Occipital lobe (tissue), 2 donors: ENCODE results near the gene TAF1C. TPM values are rescaled to one million over a fixed set of nuclear protein-coding genes. Genes with fewer than 3 reads are reported as not detected.
"Not testable (repeated sequence)": the region's sequence is repeated elsewhere in the genome, so short reads cannot be mapped to it uniquely, and the experiment has no call there.

ENCODE experiments used
- DNase-seq: peaks from one replicate; lab custom pipeline; 2025; lab: John Stamatoyannopoulos, UW
- total RNA-seq: library from RNA; depleted of rRNA; stranded (reverse); fragments of >200 nt; gene quantifications from one replicate; pipeline ENCODE4 v1.2.3, GENCODE V29; 2014

TAF1C gene
- total RNA-seq, 1 donor from 2014 or later, result 14.3 TPM

DNA sequence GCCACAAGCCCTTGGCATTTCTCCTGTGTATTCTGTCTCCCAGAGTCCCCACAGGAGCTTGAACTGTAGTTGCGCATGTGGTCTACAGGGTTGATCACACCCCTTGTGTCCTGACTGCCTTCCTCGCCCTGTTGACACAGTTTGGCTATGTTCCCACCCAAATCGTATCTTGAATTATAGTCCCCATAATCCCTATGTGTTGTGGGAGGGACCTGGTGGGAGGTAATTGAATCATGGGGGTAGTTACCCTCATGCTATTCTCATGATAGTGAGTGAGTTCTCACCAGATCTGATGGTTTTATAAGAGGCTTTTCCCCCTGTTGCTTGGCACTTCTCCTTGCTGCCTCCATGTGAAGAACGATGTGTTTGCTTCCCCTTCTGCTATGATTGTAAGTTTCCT, 25.3 kb upstream of the TAF1C start:
- no peak for DNase-seq

DNA sequence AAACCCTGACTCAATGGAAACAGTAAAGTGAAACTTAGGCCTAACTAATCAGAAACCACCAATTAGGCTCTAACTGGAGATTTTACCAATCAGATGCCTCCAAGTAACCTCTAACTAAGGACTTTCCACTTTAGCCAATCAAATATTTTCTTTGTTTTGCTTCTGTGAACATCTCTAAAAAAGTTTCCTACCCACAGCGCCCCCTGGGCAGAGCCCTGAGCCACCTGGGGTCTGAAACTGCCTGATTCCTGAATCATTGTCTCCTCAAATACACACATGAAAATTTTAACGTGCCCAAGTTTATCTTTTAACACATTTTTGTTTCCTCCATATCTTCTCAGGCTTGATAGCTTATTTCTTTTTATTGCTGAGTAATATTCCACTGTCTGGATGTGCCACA, 23.1 kb upstream of the TAF1C start:
- DNase-seq, result no peak

DNA sequence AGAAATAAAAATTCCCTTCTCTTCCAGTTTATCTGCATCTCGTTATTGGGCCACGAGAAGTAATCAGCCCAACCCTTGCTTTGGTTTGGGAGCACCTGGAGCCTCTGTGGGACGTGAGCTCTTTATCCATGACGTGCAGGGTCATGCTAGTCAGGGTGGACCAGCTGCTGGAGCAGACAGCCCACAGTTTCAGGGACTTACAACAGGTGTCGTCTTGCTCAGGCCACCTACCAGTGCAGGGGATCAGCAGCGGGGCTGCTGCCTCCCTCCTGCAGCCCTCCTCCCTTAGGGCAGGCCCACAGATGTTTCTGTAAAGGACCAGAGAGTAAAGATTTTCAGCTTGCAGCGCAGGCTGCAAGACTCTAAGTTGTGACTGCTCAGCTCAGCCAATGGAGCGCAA, 21.0 kb upstream of the TAF1C start:
- no peak for DNase-seq

DNA sequence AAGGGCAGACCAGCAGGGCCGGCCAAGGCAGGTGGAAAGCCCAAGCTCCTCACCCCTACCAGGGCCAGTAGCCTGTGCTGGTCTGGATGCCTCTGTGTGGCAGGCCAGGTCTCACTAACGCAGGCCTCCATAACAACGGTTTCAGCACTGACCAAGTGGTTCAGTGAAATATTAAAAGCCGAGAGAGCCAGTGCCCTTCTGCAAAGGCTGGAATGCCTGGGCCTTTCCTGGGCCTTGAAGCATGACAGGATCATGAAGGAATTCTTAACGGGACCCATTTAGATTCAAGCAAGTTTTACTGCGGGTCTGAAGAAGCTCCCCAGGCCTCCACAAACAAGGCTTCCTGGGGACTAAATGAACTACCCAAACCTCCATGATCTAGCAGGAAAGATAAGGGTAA, 20.4 kb upstream of the TAF1C start:
- no peak for DNase-seq

DNA sequence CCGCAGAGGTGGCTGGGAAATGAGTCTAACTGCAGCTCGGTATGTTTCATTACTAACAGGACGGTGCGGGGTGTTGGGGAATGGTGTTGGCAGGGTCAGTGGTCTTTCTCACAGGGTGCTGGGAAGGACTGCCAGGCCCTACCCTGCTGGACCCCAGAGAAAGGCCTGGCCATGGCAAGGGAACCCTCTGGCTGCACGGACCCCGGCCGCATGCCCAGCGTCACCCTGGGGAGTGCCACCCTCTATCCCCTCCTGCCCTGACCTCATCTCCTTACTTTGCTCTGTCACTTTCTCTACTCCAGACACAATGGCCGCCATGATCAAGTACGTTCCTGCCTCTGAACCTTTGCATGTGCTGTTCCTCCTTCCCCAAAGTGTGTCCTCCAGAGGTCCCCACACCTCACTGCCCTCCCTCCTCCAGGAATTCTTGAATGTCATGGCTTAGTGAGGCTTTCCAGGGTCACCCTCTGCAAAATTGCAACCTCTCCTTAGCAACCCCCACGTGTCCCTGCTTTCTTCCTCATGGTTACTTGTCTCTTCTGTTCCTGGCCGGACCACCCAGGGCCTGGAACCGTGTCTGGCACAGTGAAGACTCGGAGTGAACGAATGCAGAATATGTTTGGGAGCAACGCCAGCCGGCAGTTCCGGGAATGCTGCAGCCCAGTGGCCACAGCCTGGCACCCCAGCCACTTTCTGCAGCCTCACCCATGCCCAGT, 19.3 kb upstream of the TAF1C start:
- no peak for DNase-seq

DNA sequence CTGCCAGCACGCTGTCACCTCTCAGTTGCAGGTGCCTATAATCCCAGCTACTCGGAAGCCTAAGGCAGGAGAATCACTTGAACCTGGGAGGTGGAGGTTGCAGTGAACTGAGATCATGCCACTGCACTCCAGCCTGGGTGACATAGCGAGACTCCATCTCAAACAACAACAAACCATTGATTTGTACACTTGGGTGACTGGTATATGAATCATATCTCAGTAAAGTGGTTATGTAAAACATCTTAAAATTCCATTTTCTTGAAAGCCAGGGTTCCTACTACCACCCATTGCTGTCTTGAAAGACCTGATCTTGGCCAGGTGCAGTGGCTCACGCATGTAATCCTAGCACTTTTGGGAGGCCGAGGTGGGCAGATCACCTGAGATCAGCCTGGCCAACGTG, 18.3 kb upstream of the TAF1C start:
- not testable (repeated sequence) for DNase-seq

DNA sequence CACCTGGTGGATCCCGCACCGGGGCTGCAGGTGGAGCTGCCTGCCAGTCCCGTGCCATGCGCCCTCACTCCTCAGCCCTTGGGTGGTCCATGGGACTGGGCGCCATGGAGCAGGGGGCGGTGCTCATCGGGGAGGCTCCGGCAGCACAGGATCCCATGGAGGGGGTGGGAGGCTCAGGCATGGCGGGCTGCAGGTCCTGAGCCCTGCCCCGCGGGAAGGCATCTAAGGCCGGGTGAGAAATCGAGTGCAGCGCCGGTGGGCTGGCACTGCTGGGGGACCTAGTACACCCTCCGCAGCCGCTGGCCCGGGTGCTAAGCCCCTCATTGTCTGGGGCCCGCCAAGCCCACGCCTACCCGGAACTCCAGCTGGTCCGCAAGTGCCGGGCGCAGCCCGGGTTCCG, 17.7 kb upstream of the TAF1C start:
- DNase-seq, result not testable (repeated sequence)

DNA sequence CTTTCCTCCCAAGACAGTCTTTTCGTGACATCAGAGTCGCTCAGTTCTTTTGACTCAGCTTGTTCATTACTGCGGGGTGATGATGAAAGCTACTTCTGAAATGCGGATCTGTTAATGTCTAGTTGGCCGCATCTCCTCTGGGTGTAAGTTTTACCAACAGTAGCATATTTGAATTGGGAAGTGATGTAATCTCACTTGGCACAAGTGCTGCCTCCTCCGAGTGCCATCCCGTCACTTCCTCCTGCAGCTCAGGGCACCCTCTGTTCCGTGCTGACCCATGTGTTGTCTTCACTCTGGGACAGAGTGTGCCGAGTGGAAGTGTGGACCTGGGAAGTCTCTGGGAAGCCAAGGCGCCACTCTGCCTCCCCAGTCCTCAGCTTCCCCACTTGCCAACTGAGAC, 13.0 kb upstream of the TAF1C start:
- no peak for DNase-seq

DNA sequence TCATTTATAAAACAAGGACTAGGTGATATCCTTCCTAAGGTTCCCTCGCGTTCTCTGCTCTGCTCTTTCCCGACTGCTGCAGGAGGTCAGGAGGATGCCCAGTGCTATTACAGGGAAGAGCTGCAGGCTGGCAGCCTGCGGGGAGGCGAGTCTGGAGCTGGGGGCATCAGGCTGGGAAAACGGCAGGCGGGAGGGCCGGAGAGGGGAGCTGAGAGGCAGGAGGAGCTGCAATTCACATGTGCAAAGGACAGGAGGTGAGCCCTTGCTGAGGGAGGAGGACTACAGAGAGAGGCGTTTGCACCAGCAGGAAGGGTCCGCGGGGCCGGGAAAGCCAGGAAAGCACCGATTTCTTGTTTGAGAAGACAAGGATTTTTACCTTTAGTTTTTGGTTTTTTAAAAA, 12.2 kb upstream of the TAF1C start:
- DNase-seq, result no peak

DNA sequence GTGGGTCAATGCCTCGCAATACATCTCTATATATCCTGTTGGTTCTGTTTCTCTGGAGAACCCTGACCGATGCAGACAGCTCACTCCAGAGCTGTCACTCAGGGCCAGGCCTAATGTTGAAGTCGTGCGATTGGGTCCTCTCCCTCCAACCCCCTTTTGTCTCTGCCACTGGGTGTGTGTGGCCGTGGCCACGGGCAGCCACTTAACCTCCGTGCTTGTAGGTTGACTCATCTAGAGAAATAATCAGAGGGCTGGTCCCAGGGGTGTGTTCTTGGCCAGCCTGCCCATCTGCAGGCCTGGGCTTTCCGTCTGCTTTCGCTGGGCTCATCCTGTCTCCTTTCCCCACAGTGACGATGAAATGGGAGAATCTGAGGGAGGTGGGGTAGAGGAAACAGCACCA, 11.5 kb upstream of the TAF1C start:
- no peak for DNase-seq

DNA sequence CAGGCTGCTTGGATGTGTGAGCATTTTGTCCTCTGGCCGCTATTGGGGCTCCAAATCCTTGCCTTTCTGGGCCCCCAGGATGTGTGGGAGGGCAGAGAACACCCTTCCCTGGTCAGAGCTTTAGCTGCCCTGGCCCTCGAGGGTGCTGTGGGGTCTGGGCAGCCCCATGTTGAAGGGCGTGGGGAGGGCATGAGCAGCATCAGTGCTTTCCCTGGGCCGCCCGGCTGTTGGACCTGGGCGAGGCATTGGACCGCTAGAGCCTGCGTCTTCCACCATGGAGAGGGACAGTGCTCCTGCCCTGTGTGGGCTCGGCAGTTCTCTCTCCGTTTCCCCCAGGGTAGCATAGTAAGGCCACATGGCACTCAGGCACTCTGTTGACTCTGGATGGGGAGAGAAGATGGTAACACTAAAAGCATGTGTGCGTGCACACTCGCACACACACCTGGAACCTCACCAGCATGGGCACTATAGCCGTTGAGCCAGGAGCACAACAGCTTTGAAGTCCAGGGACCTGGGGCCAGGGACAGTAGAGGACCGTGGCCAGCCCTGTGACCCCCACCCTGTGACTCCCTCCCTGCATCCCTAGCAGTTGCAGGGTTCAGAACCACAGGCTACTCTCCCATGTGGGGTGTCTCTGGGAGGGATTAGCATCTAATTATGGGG, 10.7 kb upstream of the TAF1C start:
- DNase-seq, result no peak

DNA sequence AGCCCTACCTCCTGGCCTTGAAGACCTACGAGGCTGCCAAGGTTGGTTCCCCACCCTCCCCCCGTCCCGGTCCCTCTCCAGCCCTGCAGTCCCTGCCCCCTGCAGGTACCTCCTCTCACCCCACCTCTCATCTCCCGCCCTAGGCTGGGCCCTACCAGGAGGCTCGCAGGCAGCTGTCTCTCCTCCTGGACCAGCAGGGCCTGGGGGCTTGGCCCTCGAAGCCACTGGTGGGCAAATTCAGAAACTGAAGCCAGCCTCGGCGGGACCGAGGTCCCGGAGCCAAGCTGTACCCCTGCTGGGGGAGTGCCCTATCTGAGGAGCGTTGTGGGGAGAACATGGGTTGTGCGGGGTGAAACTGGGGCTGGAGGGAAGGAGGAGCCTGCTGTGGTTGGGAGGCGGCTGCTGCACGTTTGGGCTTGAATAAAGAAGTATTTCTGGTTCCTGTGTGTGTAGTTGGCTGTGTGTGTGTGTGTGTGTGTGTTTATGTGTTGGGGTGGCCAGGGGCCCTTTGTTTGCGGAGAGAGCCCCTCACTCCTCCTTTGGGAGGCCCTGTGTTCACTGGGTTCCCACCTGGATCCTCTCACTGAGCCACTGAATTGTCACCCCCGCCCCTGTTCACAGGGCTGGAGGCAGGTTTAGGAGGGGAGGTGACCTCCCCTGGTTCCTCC, 10.0 kb upstream of the TAF1C start:
- DNase-seq, result no peak

DNA sequence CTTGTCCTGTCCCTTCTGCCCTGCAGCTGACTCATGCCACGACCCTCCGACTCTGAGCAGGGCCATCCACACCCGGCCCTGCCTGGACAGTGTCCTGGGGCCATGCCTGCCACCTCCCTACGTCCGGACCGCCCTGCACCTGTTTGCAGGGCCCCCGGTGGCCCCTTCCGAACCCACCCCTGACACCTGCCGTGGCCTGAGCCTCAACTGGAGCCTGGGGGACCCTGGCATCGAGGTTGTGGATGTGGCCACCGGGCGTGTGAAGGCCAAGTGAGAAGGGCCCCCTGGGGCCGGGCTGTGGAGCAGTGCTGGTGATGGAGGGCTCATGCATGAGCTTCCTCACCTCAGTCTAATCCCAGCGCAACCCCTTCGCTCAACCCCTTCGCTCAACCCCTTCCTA, 9.2 kb upstream of the TAF1C start:
- DNase-seq, result no peak

DNA sequence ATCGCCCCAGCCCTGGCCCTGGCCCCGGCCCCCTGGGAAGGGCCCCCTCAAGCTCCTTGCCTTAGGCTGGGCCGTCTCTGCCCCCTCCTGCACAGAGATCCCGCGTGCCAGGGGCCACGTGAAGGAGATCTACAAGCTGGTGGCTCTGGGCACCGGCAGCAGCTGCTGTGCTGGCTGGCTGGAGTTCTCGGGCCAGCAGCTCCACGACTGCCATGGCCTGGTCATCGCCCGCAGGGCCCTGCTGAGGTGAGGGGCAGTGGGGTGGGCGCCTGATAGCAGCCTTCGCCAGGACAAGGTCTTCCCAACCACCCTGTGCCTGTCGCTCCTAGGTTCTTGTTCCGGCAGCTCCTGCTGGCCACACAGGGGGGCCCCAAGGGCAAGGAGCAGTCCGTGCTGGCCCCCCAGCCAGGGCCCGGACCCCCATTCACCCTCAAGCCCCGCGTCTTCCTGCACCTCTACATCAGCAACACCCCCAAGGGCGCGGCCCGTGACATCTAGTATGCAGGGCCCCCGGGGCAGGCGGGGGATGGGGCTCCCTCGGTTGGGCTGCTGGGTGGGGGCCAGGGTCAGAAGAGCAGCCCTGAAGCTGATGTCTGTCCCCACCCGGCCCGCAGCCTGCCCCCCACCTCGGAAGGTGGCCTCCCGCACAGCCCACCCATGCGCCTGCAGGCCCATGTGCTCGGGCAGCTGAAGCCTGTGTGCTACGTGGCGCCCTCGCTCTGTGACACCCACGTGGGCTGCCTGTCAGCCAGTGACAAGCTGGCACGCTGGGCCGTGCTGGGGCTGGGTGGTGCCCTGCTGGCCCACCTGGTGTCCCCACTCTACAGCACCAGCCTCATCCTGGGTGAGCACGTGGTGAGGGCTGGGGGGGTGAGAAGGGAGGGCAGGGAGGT, 8.6 kb upstream of the TAF1C start:
- DNase-seq, result no peak

DNA sequence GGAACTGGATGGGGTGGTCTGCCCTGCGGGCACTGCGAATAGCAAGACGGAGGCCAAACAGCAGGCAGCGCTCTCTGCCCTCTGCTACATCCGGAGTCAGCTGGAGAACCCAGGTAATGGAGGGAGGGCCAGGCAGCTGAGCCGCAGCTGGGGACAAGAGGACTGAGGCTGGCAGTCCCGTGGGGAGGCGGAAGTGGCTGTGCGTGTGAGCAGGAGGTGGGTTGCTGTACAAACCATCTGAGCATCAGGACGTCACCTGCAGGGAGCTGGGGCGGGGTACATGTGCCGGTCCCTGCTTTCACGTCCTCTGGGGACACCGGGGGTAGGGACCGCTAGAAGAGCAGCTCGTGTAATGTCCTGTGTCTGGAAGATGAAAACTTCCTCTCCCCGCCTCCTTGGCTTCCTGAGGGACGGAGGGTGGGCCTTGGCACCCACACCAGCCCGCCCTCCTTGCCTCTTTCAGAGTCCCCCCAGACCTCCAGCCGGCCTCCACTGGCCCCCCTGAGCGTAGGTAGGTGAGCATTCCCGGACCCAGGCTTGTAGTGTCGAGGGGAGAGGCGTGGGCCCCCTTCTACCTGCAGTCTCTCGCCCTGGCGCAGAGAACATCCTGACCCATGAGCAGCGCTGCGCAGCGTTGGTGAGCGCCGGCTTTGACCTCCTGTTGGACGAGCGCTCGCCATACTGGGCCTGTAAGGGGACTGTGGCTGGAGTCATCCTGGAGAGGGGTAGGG, 7.8 kb upstream of the TAF1C start:
- DNase-seq, result no peak

DNA sequence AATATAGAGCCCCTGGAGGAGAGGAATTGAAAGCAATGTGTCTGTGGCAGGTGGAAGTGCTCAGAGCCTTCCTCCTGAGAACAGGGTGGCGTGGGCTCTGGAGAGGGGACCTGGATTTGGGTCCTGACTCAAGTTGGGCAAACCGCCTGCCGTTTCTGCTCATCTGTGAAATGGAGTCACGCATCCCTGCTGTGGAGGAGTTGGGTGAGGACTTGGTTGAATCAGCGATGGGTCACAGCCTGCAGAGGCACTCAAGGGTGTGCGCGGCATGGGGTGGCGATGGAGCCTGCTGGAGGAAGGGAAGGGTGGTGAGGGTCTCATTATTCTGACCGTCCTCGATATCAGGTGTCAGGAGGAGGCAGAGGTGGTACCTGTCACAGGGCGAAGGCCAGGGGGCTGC, 7.2 kb upstream of the TAF1C start:
- DNase-seq, result no peak

DNA sequence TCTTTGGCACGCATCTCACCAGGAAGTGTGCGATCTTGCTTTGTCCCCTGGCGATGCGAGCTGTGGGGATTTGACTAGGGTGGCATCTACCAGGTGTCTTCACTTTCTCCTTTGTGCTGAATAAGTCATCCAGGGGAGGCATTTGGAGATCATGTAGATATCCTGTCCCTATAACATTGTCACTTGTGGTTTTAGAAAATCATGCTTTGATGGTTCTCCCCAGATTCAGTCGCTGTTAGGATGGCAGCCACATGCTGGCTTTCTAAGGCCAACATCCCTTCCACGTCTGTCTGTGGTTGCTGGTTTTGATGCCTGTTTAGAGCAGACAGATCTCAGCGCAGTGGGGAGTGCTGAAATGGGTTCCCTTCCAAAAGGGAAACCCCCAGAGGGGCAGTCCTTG, 6.6 kb upstream of the TAF1C start:
- no peak for DNase-seq

DNA sequence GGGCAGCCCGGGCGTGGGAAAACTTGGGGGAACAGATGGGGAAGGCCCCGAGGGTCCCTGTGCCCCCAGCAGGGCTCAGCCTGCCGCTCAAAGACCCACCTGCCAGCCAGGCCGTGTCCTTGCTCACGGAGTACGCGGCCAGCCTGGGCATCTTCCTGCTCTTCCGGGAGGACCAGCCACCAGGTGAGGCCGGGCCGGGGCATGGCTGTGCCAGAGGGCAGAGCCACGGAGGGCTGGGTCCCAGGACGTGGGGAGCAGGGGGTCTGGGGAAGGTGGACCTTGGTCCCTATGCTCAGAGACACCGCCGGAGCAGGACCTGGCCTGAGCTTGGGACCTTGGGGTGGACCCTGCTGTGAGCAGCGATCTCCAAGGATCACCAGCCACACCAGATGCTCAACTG, 4.6 kb upstream of the TAF1C start:
- DNase-seq, result no peak

DNA sequence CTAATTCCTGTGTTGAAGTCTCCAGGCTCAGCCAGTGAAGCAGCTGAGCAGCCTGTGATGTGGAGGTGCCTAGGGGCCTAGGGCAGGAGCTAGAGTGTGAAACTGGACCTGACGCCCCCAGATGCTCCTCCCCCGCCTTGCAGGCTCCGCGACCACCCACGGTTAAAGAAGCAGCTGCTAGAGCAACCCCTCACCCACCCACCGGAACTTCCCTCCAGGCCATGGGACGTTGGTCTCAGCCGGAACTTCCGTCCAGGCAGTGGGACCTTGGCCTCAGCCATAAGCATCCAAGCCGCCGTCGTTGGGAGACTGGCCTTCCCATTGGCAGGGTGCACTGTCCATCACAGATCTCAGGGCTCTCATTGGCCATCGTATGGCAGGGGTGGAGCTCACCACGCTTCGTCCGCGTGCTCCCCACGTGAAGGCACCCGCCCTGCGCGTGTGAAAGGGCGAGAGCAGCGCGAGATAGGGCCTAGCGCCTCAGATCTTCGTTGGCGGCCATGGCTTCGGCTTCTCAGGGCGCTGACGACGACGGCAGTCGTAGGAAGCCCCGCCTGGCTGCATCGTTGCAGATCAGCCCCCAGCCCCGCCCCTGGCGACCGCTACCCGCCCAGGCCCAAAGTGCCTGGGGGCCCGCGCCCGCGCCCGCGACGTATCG, 4.0 kb upstream of the TAF1C start, which contains the start of gene ADAD2:
ADAD2 (plus strand) TSS at position 427 of the 658 bp plus-strand sequence; CDS start at position 501, 74 bp downstream.
- DNase-seq, result no peak

DNA sequence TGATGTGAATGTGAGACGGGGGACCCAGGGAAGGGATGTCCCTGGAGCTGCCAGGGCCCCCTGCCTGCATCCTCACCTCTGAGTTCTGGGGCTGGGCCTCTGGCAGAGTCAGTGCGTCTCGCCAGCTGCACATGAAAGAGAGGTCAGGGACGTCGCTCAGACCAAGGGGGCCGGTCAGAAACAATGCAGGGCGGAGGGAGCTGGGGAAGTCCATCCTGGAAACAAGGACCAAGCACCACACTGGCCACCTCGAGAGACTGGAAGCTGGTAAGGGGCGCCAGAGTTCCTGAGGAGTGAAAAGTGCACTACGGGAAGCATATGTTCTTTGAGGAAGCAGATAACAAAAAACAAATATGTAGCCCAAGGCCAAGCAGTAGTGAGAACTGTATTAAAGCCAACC, 2.1 kb downstream of the TAF1C start:
- DNase-seq, result no peak
